Activated CD8-positive, alpha-beta memory T cell treated with anti-CD3 and anti-CD28 coated beads for 48 hours (primary cell): Measurements from ENCODE around the gene CCDC83.
A peak's percentile ranks its signal among the peaks of the same experiment; 100 is the strongest.
"Not testable (repeated sequence)": the region's sequence is repeated elsewhere in the genome, so short reads cannot be mapped to it uniquely, and the experiment has no call there.

ENCODE experiments used
- DNase-seq, 3 experiments: peaks; one replicate each; pipeline ENCODE4 v3.0.0-alpha.2; 2020; ENCODE audit warnings: low read depth in 2 of 3, low spot score in 2 of 3

Gene CCDC83

GRCh38 chr11:85835263-85835662, 19.9 kb upstream of the CCDC83 start:
- no peak for DNase-seq

GRCh38 chr11:85835729-85836128, 19.5 kb upstream of the CCDC83 start:
- DNase-seq: no peak

- DNase-seq: not testable (repeated sequence)
Measured at GRCh38 chr11:85840932-85841331, 14.3 kb upstream of the CCDC83 start.

GRCh38 chr11:85843929-85844328, 11.3 kb upstream of the CCDC83 start:
- no peak for DNase-seq

- DNase-seq: no peak
Measured at GRCh38 chr11:85844439-85845123, 10.6 kb upstream of the CCDC83 start.

- DNase-seq: no peak
Measured at GRCh38 chr11:85845124-85845631, 10.0 kb upstream of the CCDC83 start.

- no peak for DNase-seq
Measured at GRCh38 chr11:85847436-85847835, 7.7 kb upstream of the CCDC83 start.

GRCh38 chr11:85848006-85848405, 7.2 kb upstream of the CCDC83 start:
- no peak for DNase-seq

- DNase-seq: no peak
Measured at GRCh38 chr11:85848556-85848955, 6.6 kb upstream of the CCDC83 start.

GRCh38 chr11:85852754-85853153, 2.4 kb upstream of the CCDC83 start:
- not testable (repeated sequence) for DNase-seq

- DNase-seq: not testable (repeated sequence)
Measured at GRCh38 chr11:85853541-85853940, 1.6 kb upstream of the CCDC83 start.

- no peak for DNase-seq
Measured at GRCh38 chr11:85854212-85854556, 999 bp upstream of the CCDC83 start.

- peak; percentile 92 to 95 (median 94) for DNase-seq
Measured at GRCh38 chr11:85854557-85855340, 434 bp upstream of the CCDC83 start.

GRCh38 chr11:85857098-85857497, 1.9 kb downstream of the CCDC83 start:
- no peak for DNase-seq

GRCh38 chr11:85859541-85859940, 4.4 kb downstream of the CCDC83 start:
- not testable (repeated sequence) for DNase-seq

GRCh38 chr11:85863855-85864254, 8.7 kb downstream of the CCDC83 start:
- DNase-seq: no peak

GRCh38 chr11:85866137-85866827, 11.1 kb downstream of the CCDC83 start:
- DNase-seq: no peak

GRCh38 chr11:85867751-85868150, 12.6 kb downstream of the CCDC83 start:
- no peak for DNase-seq

GRCh38 chr11:85869781-85870180, 14.6 kb downstream of the CCDC83 start:
- no peak for DNase-seq

- no peak for DNase-seq
Measured at GRCh38 chr11:85874265-85874664, 19.1 kb downstream of the CCDC83 start.

- DNase-seq: no peak
Measured at GRCh38 chr11:85875505-85875904, 20.3 kb downstream of the CCDC83 start.

GRCh38 chr11:85884581-85885021, 29.4 kb downstream of the CCDC83 start:
- DNase-seq: no peak
